IMR-90 (cell line): ENCODE measurements around the gene RHOT2. TPM values are rescaled to one million over a fixed set of nuclear protein-coding genes. Genes with fewer than 3 reads are reported as not detected.

Source experiments
- ATAC-seq: fragments of 200-7000 bp; cut with Tn5 transposase; 2 replicates; pipeline ENCODE4 v1.9.1; 2020; ENCODE audit warnings: low read depth, mild to moderate bottlenecking, moderate library complexity
- BruUV-seq: library from RNA; stranded (reverse); fragments of 400-500 nt; replicated peaks from 2 replicates; lab custom pipeline; 2021; lab: Mats Ljungman, UMichigan
- CTCF ChIA-PET: fragments of 300-600 bp; formaldehyde crosslinking; extraction: SDS; loops from one replicate; lab custom pipeline; 2021; ENCODE audit warnings: antibody characterized with exemption; lab: Yijun Ruan, JAX
- POLR2A ChIA-PET: fragments of 300-600 bp; sonication (Branson Sonifier 250); formaldehyde crosslinking; loops from one replicate; lab custom pipeline; 2022; ENCODE audit warnings: antibody characterized with exemption; ENCODE audit not compliant: unreplicated experiment; lab: Charles Lee
- DNase-seq: peaks from one replicate; pipeline ENCODE4 v3.0.0; 2013
- H2AFZ ChIP-seq: replicated peaks from 2 replicates; pipeline ENCODE3; 2013; ENCODE audit warnings: low read length, mild to moderate bottlenecking; ENCODE audit not compliant: poor library complexity
- H2AK5ac ChIP-seq: 2 replicates; pipeline ENCODE4 v1.6.1; 2013; ENCODE audit warnings: low read depth, low read length, inconsistent platforms
- H2AK9ac ChIP-seq: replicated peaks from 2 replicates; pipeline ENCODE3; 2013; ENCODE audit warnings: mild to moderate bottlenecking, low read depth, low read length, moderate library complexity; ENCODE audit not compliant: poor library complexity
- H2BK120ac ChIP-seq: 2 replicates; pipeline ENCODE4 v1.6.1; 2013; ENCODE audit warnings: low read depth, low read length, inconsistent platforms
- H2BK15ac ChIP-seq: 3 replicates; pipeline ENCODE4 v1.6.1; 2013; ENCODE audit warnings: low read depth, low read length, inconsistent platforms
- H2BK20ac ChIP-seq: 2 replicates; pipeline ENCODE4 v1.6.1; 2013; ENCODE audit warnings: low read depth, mild to moderate bottlenecking, inconsistent platforms, low read length, moderate library complexity
- H2BK5ac ChIP-seq: 2 replicates; pipeline ENCODE4 v1.6.1; 2013; ENCODE audit warnings: mild to moderate bottlenecking, low read depth, low read length, inconsistent platforms; ENCODE audit not compliant: poor library complexity, severe bottlenecking
- H3K14ac ChIP-seq: replicated peaks from 2 replicates; pipeline ENCODE4 v1.6.1; 2013; ENCODE audit warnings: low read depth, low read length, inconsistent platforms
- H3K18ac ChIP-seq: 2 replicates; pipeline ENCODE4 v1.6.1; 2013; ENCODE audit warnings: low read depth, low read length, control low read depth
- H3K23ac ChIP-seq: 2 replicates; pipeline ENCODE4 v1.6.1; 2013; ENCODE audit warnings: low read depth, low read length, inconsistent platforms
- H3K27ac ChIP-seq: 2 replicates; pipeline ENCODE4 v1.5.1; 2013; ENCODE audit warnings: mild to moderate bottlenecking, control low read depth, low read length; ENCODE audit not compliant: insufficient read depth
- H3K27me3 ChIP-seq: 2 replicates; pipeline ENCODE4 v1.6.1; 2013; ENCODE audit warnings: low read length; ENCODE audit not compliant: control insufficient read depth, insufficient read depth
- H3K36me3 ChIP-seq: 2 replicates; pipeline ENCODE4 v1.6.1; 2013; ENCODE audit warnings: low read length, mixed read lengths; ENCODE audit not compliant: control insufficient read depth, insufficient read depth
- H3K4ac ChIP-seq: 2 replicates; pipeline ENCODE4 v1.6.1; 2013; ENCODE audit warnings: low read depth, low read length, inconsistent platforms
- H3K4me1 ChIP-seq: 2 replicates; pipeline ENCODE4 v1.6.1; 2013; ENCODE audit warnings: low read length, mixed read lengths; ENCODE audit not compliant: control insufficient read depth, insufficient read depth
- H3K4me2 ChIP-seq: 2 replicates; pipeline ENCODE4 v1.6.1; 2013; ENCODE audit warnings: low read depth, mild to moderate bottlenecking, control low read depth, low read length, moderate library complexity
- H3K4me3 ChIP-seq: 2 replicates; pipeline ENCODE4 v1.5.1; 2013; ENCODE audit warnings: low read depth, mild to moderate bottlenecking, control low read depth, low read length, moderate library complexity; ENCODE audit not compliant: insufficient read depth
- H3K56ac ChIP-seq: 2 replicates; pipeline ENCODE4 v1.6.1; 2013; ENCODE audit warnings: low read length, inconsistent platforms; ENCODE audit not compliant: insufficient read depth; ENCODE audit errors: extremely low read depth
- H3K79me1 ChIP-seq, 2 experiments: 2 replicates each; pipeline ENCODE4 v1.6.1; 2013; ENCODE audit warnings: low read length in 2 of 2, inconsistent platforms in 1 of 2, low read depth in 1 of 2
- H3K9ac ChIP-seq: 2 replicates; pipeline ENCODE4 v1.6.1; 2013; ENCODE audit warnings: low read depth, low read length, control low read depth
- H3K9me1 ChIP-seq: 2 replicates; pipeline ENCODE4 v1.6.1; 2013; ENCODE audit warnings: low read length, inconsistent platforms; ENCODE audit not compliant: insufficient read depth
- H3K9me3 ChIP-seq: 2 replicates; pipeline ENCODE4 v1.6.1; 2013; ENCODE audit warnings: low read length; ENCODE audit not compliant: control insufficient read depth, insufficient read depth
- H4K20me1 ChIP-seq: 2 replicates; pipeline ENCODE4 v1.6.1; 2013; ENCODE audit warnings: low read length, inconsistent platforms; ENCODE audit not compliant: insufficient read depth
- H4K5ac ChIP-seq: 2 replicates; pipeline ENCODE4 v1.6.1; 2013; ENCODE audit warnings: mild to moderate bottlenecking, low read depth, low read length, control low read depth
- H4K8ac ChIP-seq, 2 experiments: 2 replicates each; pipeline ENCODE4 v1.6.1; 2013; ENCODE audit warnings: low read depth in 2 of 2, low read length in 2 of 2, control low read depth in 1 of 2, inconsistent platforms in 1 of 2
- H4K91ac ChIP-seq: 2 replicates; pipeline ENCODE4 v1.6.1; 2013; ENCODE audit warnings: low read depth, low read length, inconsistent platforms; ENCODE audit not compliant: insufficient read depth
- BHLHE40 ChIP-seq: fragments of 150-350 bp; IDR thresholded peaks from 2 replicates; pipeline ENCODE4 v1.6.1; 2016; ENCODE audit warnings: mild to moderate bottlenecking, low read depth, low read length
- CEBPB ChIP-seq: IDR thresholded peaks from 2 replicates; pipeline ENCODE4 v1.6.1; 2012; ENCODE audit warnings: low read depth, low read length, improper control_type of control experiment
- CHD1 ChIP-seq: IDR thresholded peaks from 2 replicates; pipeline ENCODE4 v1.6.1; 2012; ENCODE audit warnings: low read depth, low read length, improper control_type of control experiment
- CTCF ChIP-seq: conservative IDR thresholded peaks from 2 replicates; pipeline ENCODE4 v1.5.1; 2012; ENCODE audit warnings: mild to moderate bottlenecking, low read depth, low read length, improper control_type of control experiment
- ELK1 ChIP-seq: fragments of 150-350 bp; IDR thresholded peaks from 2 replicates; pipeline ENCODE4 v1.6.1; 2016; ENCODE audit warnings: low read depth, mild to moderate bottlenecking, low read length, moderate library complexity, borderline replicate concordance
- FOS ChIP-seq: fragments of 150-350 bp; IDR thresholded peaks from 2 replicates; pipeline ENCODE4 v1.6.1; 2016; ENCODE audit warnings: low read depth, low read length
- MAFK ChIP-seq: IDR thresholded peaks from 2 replicates; pipeline ENCODE4 v1.6.1; 2012; ENCODE audit warnings: low read depth, low read length, improper control_type of control experiment
- MAZ ChIP-seq: IDR thresholded peaks from 2 replicates; pipeline ENCODE4 v1.6.1; 2012; ENCODE audit warnings: low read depth, mild to moderate bottlenecking, low read length, improper control_type of control experiment, moderate library complexity, borderline replicate concordance
- MXI1 ChIP-seq: IDR thresholded peaks from 2 replicates; pipeline ENCODE4 v1.6.1; 2012; ENCODE audit warnings: low read depth, mild to moderate bottlenecking, low read length, moderate library complexity, borderline replicate concordance
- NFE2L2 ChIP-seq: fragments of 150-350 bp; IDR thresholded peaks from 2 replicates; pipeline ENCODE4 v1.6.1; 2016; ENCODE audit warnings: low read depth, mild to moderate bottlenecking, low read length
- POLR2A ChIP-seq: IDR thresholded peaks from 2 replicates; pipeline ENCODE4 v1.6.1; 2012; ENCODE audit warnings: mild to moderate bottlenecking, low read depth, low read length
- RAD21 ChIP-seq: IDR thresholded peaks from 2 replicates; pipeline ENCODE4 v1.6.1; 2012; ENCODE audit warnings: low read length, improper control_type of control experiment
- RCOR1 ChIP-seq: IDR thresholded peaks from 2 replicates; pipeline ENCODE4 v1.6.1; 2012; ENCODE audit warnings: mild to moderate bottlenecking, low read length, improper control_type of control experiment; ENCODE audit not compliant: insufficient replicate concordance
- RFX5 ChIP-seq: IDR thresholded peaks from 2 replicates; pipeline ENCODE4 v1.8.0; 2012; ENCODE audit warnings: low read depth, mild to moderate bottlenecking, low read length, moderate library complexity
- SMC3 ChIP-seq: fragments of 150-350 bp; IDR thresholded peaks from 2 replicates; pipeline ENCODE4 v1.6.1; 2016; ENCODE audit warnings: low read depth, mild to moderate bottlenecking, antibody characterized with exemption, low read length, moderate library complexity
- USF2 ChIP-seq: fragments of 150-350 bp; IDR thresholded peaks from 2 replicates; pipeline ENCODE4 v1.6.1; 2017; ENCODE audit warnings: mild to moderate bottlenecking, antibody characterized with exemption, low read length, low read depth
- WGBS, 2 experiments: methylation state at CpG; one replicate each; pipeline versions ENCODE4 v1.1.5 to v1.1.7; 2013; ENCODE audit warnings: missing lambda C conversion rate in 2 of 2; ENCODE audit not compliant: insufficient read length in 1 of 2; ENCODE audit errors: extremely low coverage in 2 of 2; 5-methylcytosine and 5-hydroxymethylcytosine counted together
- dilution Hi-C: fragments of 300-500 bp; cut with HindIII; formaldehyde crosslinking; loops from one replicate; pipeline ENCODE4 v1.14.3; 2018; ENCODE audit warnings: low sequenced_read_pairs; ENCODE audit not compliant: unreplicated experiment
- in situ Hi-C: fragments of 300-500 bp; cut with MboI; formaldehyde crosslinking; loops from 3 replicates; pipeline ENCODE4 v1.14.3; 2019; ENCODE audit warnings: low sequenced_read_pairs, inconsistent platforms, mixed read lengths
- intact Hi-C: fragments of 100-400 bp; cut with micrococcal nuclease; formaldehyde crosslinking; loops from 2 replicates; pipeline ENCODE4 v1.10.0; 2022
- polyA plus RNA-seq, 3 experiments: library from polyadenylated mRNA; depleted of rRNA; stranded (reverse); fragments of >200 nt; gene quantifications; 2 replicates each; pipeline ENCODE4 v1.2.3, GENCODE V29; 2012; ENCODE audit warnings: low replicate concordance in 1 of 3
- total RNA-seq: library from RNA; depleted of rRNA; stranded (reverse); fragments of >200 nt; gene quantifications from 2 replicates; pipeline ENCODE4 v1.2.3, GENCODE V29; 2012

The RHOT2 gene
- total and polyA plus RNA-seq, 2 of the 4 experiments (the other 2 are of a cell fraction) = 20.3 to 181 TPM

DNA sequence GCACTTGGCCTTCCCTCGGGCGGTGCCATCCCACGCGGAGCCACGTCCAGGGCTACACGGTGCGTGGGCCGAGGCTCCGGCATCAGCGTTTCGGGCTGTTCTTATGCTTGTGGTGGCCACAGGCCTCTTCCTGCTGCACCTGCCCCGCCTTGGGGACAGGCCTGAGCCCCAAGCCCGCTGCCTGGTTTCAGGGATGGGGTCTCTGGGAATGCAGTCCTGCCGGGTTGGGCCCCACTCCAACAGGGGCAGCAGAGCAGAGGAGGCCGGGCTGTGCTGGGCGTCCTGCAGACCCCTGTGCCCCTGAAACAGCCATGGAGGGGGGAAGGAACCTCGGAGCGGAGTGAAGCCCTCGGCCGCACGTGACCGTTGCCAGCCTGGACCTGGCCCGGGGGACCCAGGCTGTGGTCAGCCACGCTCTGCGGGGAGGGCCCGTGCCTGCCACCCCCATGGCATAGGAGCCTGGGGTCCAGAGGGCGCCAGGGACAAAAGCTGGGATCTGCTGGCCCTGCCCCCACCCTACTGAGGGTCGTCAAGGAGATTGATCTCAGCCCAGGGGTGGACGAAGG is 37.6 kb upstream of the RHOT2 start:
- TF ChIP-seq USF2 (no peak), NFE2L2 (no peak), BHLHE40 (no peak), SMC3 (no peak), MXI1 (no peak), POLR2A (no peak), RCOR1 (no peak), CEBPB (no peak), CTCF (no peak), MAZ (no peak), RAD21 (no peak), ELK1 (no peak), FOS (no peak), RFX5 (no peak), CHD1 (no peak), MAFK (no peak)
- Histone ChIP-seq H3K4me3 (no peak overlapping the region), H3K9ac (no peak overlapping the region), H3K14ac (no peak overlapping the region), H2AK9ac (peak overlapping the region; percentile 81), H3K4me2 (no peak overlapping the region), H2BK120ac (no peak overlapping the region), H3K23ac (no peak overlapping the region), H3K4me1 (peaks cover 31% of the 10 kb centered on the region), H3K27ac (no peak overlapping the region), H3K4ac (no peak overlapping the region), H2AFZ (no peak overlapping the region), H3K79me1 (peaks cover 3 to 29% of the 10 kb centered on the region in 2 experiments; a peak in 2 of 4 replicates), H3K9me3 (no peaks in the 10 kb centered on the region), H3K18ac (no peak overlapping the region), H2BK5ac (no peak overlapping the region), H2AK5ac (no peak overlapping the region), H2BK15ac (no peak overlapping the region), H3K9me1 (no peaks in the 10 kb centered on the region; the same call in 1 of the 2 replicates), H4K8ac (no peak overlapping the region), H4K5ac (no peak overlapping the region), H3K56ac (no peak overlapping the region), H2BK20ac (no peak overlapping the region), H4K91ac (no peak overlapping the region), H4K20me1 (peaks cover 3% of the 10 kb centered on the region; the same call in 1 of the 2 replicates), H3K36me3 (peaks cover 19% of the 10 kb centered on the region; the same call in 1 of the 2 replicates), H3K27me3 (no peaks in the 10 kb centered on the region)
- dilution Hi-C loops (no loop called here), in situ Hi-C loops (no loop called here), intact Hi-C loops (no loop called here)
- WGBS, 2 experiments = 59% methylated on average over 17 of the region's 29 CpGs; no CpG with 5 or more reads in 1 of the 2 experiments
- ChIA-PET CTCF (no interaction called here), POLR2A (no interaction called here)
- ATAC-seq (no peak), DNase-seq (no peak)
- BruUV-seq = no TSS peak
